Stimulated activated CD8-positive, alpha-beta memory T cell treated with anti-CD3 and anti-CD28 coated beads, Interleukin-12 subunit alpha, Interleukin-12 subunit beta, amount 100 ng/mL, for 4 hours (primary cell): Measurements from ENCODE around the gene CD300A.

ENCODE experiments used
- DNase-seq: peaks from one replicate; pipeline ENCODE4 v3.0.0-alpha.2; 2020; ENCODE audit warnings: low read depth

Gene CD300A

GRCh38 chr17:74439691-74440567 lies 26.5 kb upstream of the CD300A start:
- no peak for DNase-seq

DNA sequence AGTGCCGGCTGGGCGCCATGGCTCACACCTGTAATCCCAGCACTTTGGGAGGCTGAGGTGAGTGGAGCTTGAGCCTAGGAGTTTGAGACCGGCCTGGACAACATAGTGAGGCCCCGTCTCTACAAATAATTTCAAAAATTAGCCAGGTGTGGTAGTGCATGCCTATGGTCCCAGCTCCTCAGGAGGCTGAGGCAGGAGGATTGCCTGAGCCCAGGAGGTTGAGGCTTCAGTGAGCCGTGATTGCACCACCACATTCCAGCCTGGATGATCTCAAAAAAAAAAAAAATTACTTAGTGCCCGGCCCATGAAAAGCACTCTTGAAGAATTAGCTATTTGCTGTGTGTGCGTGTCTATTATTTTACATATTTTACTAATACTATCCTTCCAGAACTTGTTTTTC lies 24.9 kb upstream of the CD300A start:
- DNase-seq, result no peak

DNA sequence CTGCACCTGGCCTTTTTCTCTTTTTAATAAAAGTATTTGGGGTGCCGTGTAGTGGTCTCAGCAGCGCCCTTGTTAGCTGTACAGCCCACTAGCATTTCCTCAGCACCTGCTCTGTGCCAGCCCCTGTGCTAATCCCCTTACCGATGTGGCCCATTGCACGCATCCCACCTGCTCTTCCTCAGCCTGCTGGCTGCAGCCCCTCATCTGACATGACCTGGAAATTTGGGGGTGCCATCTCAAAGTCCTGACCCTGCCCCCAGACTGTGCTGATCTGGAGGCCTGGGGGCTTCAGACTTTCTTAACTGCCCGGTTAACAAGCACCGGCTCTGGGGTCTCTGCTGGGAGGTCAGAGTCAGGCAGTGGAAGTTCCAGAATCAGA lies 24.2 kb upstream of the CD300A start:
- no peak for DNase-seq

DNA sequence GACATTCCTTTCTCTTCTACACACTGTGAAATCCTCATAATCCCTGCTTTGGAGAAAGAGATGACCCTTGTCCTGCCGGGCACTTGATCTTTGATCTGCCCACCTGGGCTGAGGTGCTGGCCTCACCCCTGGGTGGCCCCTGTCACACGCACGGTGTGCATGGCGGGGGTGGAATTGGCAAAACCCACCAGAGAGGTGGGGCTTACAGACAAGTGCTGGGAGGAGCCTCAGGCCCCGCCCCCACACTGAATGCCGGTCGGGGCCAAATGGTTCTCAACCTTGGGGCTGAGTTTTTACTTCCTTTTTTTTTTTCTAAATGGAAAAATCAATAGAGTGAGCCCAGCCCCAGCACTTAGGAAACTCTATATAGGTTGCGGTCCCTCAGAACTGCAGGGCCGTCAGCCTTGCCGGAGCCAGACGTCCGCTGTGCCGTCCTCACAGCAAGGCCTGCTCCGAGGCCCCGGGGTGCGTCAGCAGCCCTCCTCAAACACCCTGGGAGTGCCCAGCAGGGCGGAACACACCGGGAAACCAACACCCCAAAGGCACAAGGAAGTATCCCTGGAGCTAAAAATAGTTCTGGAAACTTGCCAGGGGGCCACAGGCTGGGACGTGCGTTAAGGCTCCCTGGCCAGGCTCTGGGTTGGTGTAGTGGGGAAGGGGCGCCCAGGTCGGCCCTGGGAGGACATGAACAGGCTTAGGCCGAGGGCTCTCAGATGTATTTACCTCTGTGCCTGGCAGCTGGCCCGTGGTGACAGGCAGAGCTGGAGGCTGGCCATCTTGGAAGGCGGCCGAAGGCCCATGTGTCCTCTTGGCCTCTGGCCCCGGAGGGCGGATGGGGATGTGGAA lies 23.5 kb upstream of the CD300A start:
- DNase-seq, result no peak

- no peak for DNase-seq
These were observed 22.7 kb upstream of the CD300A start for GRCh38 chr17:74443516-74444296.

DNA sequence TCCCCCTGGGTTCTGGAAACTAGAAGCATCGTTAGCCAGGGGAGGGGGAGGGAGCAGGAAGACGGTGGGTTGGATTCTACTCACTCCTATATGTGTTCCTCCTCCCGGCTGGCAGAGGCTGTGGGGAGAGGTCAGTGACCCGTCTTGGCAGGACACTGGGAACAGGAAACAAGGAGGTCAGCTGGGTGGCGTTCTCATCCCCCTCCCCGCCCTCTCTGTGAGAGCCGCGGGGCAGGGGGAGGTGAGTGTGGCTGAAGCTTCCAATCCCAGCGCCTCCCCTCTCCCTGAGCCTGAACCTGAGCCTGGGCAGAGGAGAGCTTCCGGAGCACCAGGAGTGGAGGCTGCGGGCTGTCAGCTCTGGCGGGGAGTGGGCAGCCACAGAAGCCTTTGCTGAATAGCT lies 22.0 kb upstream of the CD300A start:
- DNase-seq, result no peak

DNA sequence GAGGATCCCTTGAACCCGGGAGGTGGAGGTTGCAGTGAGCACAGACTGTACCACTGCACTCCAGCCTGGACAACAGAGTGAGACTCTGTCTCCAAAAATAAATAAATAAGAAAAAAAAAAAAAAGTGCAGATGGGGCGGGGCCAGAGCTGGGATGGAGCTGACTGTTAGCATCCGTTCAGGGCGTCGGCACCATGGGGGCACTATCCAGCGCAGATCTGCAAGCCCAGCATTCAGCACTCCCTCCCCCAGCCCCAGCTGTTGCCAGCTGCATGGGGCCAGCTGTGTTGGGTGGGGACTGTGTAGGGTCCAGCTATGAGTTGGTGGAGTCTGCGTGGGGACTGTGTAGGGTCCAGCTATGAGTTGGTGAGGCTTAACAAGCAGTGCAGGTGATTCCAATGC lies 21.3 kb upstream of the CD300A start:
- DNase-seq, result no peak

DNA sequence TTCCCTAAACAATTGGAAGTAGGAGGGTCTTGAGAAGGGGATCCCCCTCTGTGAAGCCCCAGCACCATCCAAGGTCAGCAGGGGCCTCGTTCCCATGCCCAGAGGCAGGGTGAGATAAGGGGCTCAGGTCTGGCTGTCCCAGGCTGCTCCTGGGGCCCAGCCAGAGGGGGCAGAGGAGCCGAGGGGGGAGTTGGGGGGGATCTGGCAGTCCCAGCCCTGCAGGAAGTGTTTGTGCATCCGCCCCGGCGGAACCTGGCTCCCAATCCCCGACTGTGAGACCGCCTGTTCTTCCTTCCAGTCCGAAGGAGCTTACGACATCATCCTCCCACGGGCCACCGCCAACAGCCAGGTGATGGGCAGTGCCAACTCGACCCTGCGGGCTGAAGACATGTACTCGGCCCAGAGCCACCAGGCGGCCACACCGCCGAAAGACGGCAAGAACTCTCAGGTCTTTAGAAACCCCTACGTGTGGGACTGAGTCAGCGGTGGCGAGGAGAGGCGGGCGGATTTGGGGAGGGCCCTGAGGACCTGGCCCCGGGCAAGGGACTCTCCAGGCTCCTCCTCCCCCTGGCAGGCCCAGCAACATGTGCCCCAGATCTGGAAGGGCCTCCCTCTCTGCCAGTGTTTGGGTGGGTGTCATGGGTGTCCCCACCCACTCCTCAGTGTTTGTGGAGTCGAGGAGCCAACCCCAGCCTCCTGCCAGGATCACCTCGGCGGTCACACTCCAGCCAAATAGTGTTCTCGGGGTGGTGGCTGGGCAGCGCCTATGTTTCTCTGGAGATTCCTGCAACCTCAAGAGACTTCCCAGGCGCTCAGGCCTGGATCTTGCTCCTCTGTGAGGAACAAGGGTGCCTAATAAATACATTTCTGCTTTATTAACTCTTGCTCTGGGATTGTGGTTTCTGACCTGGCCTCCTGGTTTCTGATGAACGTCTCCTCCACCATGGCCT lies 19.6 kb upstream of the CD300A start:
- DNase-seq, result no peak

GRCh38 chr17:74447628-74448159 lies 18.7 kb upstream of the CD300A start:
- DNase-seq, result no peak

DNA sequence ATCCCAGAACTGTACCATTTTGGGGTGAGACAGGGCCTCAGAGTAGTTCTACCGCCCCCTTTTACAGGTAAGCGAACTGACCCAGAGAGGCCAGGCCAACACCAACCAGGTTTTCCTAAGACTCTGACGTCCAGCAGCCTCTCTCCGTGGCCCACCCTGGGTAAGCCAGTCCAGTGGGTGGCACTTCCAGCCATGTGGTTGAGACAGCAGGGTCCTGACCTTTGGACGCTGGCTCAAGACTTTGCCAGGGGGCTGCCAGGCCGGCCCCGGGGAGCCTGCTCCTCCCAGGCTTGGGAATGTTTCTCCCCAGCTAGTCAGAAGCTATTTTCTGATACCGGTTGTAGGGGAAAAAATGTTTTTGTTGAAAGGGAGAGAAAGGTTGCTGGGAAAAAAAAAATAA lies 17.7 kb upstream of the CD300A start:
- DNase-seq, result no peak

DNA sequence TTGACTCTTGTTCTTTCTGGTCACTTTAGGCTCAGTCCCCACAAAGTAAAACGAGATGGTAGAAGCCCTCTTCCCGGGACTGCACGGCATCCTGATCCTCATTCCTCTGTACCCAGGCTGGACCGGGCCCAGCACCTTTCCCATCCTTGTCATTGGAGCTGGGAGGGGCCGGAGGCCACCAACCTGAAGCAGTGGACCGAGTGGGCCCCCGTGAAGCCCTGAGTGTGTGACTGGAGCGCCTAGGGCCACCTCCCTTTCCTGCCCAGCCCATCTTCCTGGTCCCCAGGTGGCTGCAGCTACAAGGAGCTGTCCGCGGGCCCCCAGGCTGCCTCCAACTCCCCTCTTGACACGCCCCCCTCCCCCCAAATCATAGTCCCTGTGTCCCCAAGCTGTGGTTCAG lies 17.1 kb upstream of the CD300A start:
- DNase-seq, result no peak

GRCh38 chr17:74449773-74450172 lies 16.7 kb upstream of the CD300A start:
- DNase-seq, result no peak

DNA sequence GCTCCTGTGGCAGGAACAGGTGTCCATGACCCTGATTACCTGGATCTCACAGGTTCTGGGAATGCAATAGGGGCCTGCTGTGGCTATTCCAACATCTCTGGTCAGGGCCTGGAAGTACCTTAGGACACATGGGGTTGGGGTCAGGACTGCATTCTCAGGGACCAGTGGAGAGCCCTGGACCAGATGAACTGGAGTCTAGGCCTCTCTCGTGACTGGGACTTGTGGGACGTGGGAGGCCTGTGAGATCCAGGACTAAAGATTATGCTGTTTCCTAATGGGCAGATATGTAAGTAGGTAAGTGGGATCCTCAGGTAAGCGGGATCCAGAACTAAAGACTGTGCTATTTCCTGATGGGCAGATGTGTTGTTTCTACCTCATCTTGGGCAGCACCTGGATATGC lies 16.2 kb upstream of the CD300A start:
- DNase-seq, result no peak

- no peak for DNase-seq
These were observed 15.5 kb upstream of the CD300A start for GRCh38 chr17:74450925-74451403.

- no peak for DNase-seq
These were observed 14.9 kb upstream of the CD300A start for GRCh38 chr17:74451557-74451956.

DNA sequence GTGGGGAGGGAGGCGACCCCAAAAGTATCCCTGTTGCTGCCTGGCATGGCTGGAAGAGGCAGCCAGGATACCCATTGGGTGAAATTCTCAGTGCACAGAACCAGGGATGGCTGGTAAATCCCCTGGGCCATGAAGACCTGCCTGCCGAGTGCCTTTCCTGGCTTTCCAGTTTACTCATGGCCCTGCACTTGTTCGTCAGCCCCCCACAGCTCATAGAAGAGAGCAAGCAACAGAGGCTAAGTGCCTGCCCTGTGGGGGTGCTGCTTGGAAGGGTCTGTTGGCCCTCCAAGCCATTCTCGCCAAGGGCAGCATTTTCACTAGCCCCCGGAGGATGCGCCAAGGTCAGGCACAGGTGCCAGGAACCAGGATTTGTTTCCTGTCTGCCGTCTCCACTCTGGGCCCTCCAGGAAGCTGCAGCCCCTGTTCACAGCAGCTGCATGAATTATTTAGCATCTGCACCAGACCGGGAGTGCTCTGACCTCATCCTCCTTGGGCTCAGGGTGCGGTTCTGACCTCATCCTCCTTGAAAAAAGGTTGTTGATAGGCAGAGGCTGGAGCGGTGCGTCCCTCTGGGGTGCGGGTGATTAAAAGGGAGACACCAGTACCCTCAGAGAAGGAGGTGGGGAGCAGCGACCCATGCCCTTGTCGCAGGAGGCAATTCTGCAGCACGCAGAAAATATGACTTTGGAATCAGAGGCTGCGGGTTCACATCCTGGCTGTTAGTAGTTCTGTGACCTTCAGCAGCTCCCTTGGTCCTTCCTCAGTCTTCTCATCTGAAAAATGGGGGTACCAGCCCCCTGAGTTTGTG lies 14.2 kb upstream of the CD300A start:
- DNase-seq, result no peak

DNA sequence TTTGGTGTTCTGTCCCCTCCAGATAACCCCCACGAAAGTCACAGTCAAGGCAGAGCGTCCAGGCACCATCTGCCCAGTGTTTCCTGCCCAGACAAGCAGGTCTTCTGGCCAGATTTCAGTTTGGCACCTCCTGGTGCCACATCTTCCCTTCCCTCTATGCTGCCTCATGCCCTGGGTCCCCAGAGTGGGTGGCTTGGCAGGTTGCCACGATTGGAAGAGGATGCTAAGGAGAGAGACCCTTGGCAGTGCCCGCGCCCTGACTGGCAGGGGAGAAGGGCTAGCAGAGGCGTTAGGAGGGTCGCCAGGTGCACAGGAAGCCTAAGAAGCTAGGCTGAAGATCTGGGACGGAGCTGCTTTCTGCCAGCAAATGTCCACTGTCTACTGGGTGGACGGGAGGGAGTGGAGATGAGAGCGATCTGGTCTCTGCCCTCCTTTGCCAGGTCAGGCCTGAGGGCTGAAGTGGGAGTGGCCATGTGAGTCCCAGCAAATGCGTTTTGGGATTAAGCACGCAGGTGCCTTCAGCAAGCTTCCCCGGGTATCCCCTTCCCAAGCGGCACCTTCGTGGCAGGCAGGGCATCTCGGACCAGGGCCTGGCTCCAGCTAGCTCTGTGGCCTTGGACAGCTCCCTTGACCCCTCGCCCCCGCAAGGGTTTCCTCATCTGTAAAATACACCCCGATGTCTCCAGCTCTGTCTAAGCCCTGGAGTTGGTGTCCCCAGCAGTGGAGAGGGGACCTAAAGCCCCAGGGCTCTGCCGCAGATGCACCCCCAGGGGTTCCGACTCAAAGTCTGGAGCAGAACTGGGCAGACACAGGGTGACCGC lies 13.4 kb upstream of the CD300A start:
- DNase-seq, result no peak

- peak; percentile 53 for DNase-seq
These were observed 12.7 kb upstream of the CD300A start for GRCh38 chr17:74453665-74454196.
